Measurements from ENCODE around the gene RASGEF1B. TPM values are rescaled to one million over a fixed set of nuclear protein-coding genes. Genes with fewer than 3 reads are reported as not detected.

The RASGEF1B gene
- total RNA-seq, 1 experiment from 2014 or later, result 7.5 TPM

DNA sequence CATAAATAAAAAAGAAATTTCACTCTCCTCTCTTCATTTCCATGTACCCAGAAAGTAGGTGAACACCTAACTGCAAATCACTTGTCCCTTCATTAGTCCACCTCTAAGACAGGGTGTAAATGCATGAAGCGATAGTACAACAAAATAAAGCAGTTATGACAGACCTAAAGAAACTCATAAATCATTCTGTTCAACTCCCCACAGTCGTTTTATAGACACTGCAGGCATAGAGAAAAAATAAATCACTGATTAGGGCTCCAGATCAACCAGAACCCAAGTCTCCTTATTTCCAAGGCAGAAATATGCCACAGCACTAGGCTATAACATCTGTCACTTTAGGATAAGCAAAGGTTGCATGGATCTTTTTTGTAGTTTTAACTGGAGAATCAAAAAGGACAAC, 3.0 kb downstream of the RASGEF1B start:
- Histone ChIP-seq H2BK5ac (ENCODE audit: insufficient read length, low read length) (no peak overlapping the region), H3K23ac (ENCODE audit: insufficient read length, low read depth, low read length) (no peak overlapping the region), H2BK12ac (ENCODE audit: insufficient read length, low read depth, low read length) (no peak overlapping the region), H3T11ph (ENCODE audit: low read length) (no peak overlapping the region), H4K8ac (replicated peaks; ENCODE audit: insufficient read length, low read depth, low read length) (no peak overlapping the region), H2AK5ac (ENCODE audit: insufficient read length, low read length) (no peak overlapping the region), H3K79me2 (ENCODE audit: insufficient read depth, low read length) (no peaks in the 10 kb centered on the region), H3K56ac (ENCODE audit: insufficient read length, low read depth, low read length) (no peak overlapping the region), H2BK15ac (ENCODE audit: low read depth, low read length) (no peak overlapping the region), H3K14ac (ENCODE audit: insufficient read depth, low read length) (no peak overlapping the region), H3K27me3 (ENCODE audit: insufficient read depth, low read length) (peaks cover 8% of the 10 kb centered on the region; the same call in 1 of the 2 replicates), H3K9me3 (ENCODE audit: control insufficient read depth, low read depth, low read length) (no peaks in the 10 kb centered on the region), H2BK20ac (ENCODE audit: low read depth, low read length, poor library complexity, severe bottlenecking) (no peak overlapping the region), H3K9ac (ENCODE audit: extremely low read depth, insufficient read length, low read length) (no peak overlapping the region), H3K4ac (ENCODE audit: low read depth, low read length) (no peak overlapping the region), H2BK120ac (ENCODE audit: low read depth, low read length, poor library complexity, severe bottlenecking) (no peak overlapping the region), H4K20me1 (ENCODE audit: control insufficient read depth, insufficient read depth, insufficient read length) (no peaks in the 10 kb centered on the region), H3K27ac (ENCODE audit: insufficient read length, low read depth, low read length) (no peak overlapping the region), H3K4me1 (ENCODE audit: insufficient read depth, low read length) (no peaks in the 10 kb centered on the region; the same call in 1 of the 2 replicates), H3K23me2 (ENCODE audit: insufficient read length, low read depth, low read length, poor library complexity, severe bottlenecking) (peaks cover 11% of the 10 kb centered on the region), H3K18ac (ENCODE audit: insufficient read length, low read depth, low read length) (no peak overlapping the region), H4K91ac (ENCODE audit: insufficient read length, low read depth, low read length) (no peak overlapping the region), H3K4me2 (ENCODE audit: insufficient read depth, insufficient read length, low read length) (no peak overlapping the region), H4K5ac (ENCODE audit: insufficient read length, low read depth, low read length) (no peak overlapping the region), H3K79me1 (ENCODE audit: insufficient read depth, low read depth, low read length, poor library complexity, severe bottlenecking) (no peaks in the 10 kb centered on the region), H2AFZ (ENCODE audit: low read length) (no peak overlapping the region)
- Mint-ChIP-seq H3K27me3 (ENCODE audit: low read depth) (peaks cover 19% of the 10 kb centered on the region), H3K9me3 (no peaks in the 10 kb centered on the region; a peak in 1 of 5 replicates), H3K27ac (no peak overlapping the region), H3K4me1 (peaks cover 54% of the 10 kb centered on the region in 2 experiments), H3K36me3 (ENCODE audit: insufficient read depth in 1 of 3, low read depth in 3 of 3) (no peaks in the 10 kb centered on the region; a peak in 1 of 7 replicates), H3K4me3 (no peak overlapping the region)
- WGBS (ENCODE audit: extremely low coverage, insufficient read length, low lambda C conversion rate), result no CpG with 5 or more reads among the region's 2 CpGs
- no peak for DNase-seq
- TF ChIP-seq, protein P1, sequence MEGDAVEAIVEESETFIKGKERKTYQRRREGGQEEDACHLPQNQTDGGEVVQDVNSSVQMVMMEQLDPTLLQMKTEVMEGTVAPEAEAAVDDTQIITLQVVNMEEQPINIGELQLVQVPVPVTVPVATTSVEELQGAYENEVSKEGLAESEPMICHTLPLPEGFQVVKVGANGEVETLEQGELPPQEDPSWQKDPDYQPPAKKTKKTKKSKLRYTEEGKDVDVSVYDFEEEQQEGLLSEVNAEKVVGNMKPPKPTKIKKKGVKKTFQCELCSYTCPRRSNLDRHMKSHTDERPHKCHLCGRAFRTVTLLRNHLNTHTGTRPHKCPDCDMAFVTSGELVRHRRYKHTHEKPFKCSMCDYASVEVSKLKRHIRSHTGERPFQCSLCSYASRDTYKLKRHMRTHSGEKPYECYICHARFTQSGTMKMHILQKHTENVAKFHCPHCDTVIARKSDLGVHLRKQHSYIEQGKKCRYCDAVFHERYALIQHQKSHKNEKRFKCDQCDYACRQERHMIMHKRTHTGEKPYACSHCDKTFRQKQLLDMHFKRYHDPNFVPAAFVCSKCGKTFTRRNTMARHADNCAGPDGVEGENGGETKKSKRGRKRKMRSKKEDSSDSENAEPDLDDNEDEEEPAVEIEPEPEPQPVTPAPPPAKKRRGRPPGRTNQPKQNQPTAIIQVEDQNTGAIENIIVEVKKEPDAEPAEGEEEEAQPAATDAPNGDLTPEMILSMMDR (conservative IDR thresholded peaks at IDR 0.05), result no peak

Measured in H9 (cell line).